Chondrocyte (in vitro differentiated cells): ENCODE measurements around the gene SPATS2L. TPM values are rescaled to one million over a fixed set of nuclear protein-coding genes. Genes with fewer than 3 reads are reported as not detected.

Experiments used
- DNase-seq: peaks from one replicate; pipeline ENCODE4 v3.0.0; 2021; ENCODE audit warnings: mixed read lengths, low spot score
- H3K27ac Mint-ChIP-seq: one replicate; pipeline ENCODE4 v1.8.0; 2021; ENCODE audit warnings: mild to moderate bottlenecking, moderate library complexity, mixed read lengths; ENCODE audit not compliant: unreplicated experiment
- H3K27me3 Mint-ChIP-seq: 2 replicates; pipeline ENCODE4 v1.8.0; 2021; ENCODE audit warnings: low read depth, mixed read lengths
- H3K36me3 Mint-ChIP-seq: 2 replicates; pipeline ENCODE4 v1.8.0; 2021; ENCODE audit warnings: low read depth, mixed read lengths
- H3K4me1 Mint-ChIP-seq: 2 replicates; pipeline ENCODE4 v1.8.0; 2021; ENCODE audit warnings: low read depth, mild to moderate bottlenecking, mixed read lengths
- H3K4me3 Mint-ChIP-seq: one replicate; pipeline ENCODE4 v1.8.0; 2021; ENCODE audit warnings: mild to moderate bottlenecking, moderate library complexity, mixed read lengths; ENCODE audit not compliant: unreplicated experiment
- H3K9me3 Mint-ChIP-seq: 2 replicates; pipeline ENCODE4 v1.8.0; 2021; ENCODE audit warnings: low read depth, mixed read lengths
- total RNA-seq: library from RNA; stranded (reverse); gene quantifications from 3 replicates; pipeline ENCODE4 v1.2.1, GENCODE V29; 2021
- TF ChIP-seq, protein P1 (sequence below): fragments of 200-600 bp; sonication (generic); IDR thresholded peaks from 2 replicates; pipeline ENCODE4 v1.5.0; 2021; ENCODE audit warnings: antibody characterized with exemption, mild to moderate bottlenecking, moderate library complexity

SPATS2L gene
- total RNA-seq, 1 donor from 2014 or later, result 237 TPM

DNA sequence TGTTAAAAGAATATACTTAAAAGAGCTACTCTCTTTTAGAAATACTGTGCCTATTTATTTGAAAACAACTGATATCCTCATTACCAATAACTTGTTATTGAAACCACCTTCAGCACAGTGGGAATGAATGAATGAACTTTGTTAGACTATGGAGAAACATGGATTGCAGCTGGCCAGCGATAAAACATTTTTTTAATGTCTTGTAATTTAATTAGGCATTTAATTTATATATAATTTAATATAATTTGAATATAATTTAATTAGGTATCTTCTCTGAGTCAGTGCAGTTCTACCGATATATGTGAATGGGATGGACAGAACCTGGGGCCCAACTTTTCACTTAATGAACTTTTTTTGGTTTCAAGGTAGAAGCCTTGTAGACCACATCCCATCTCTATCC is 109.0 kb downstream of the SPATS2L start:
- Mint-ChIP-seq H3K27me3 (no peaks in the 10 kb centered on the region), H3K36me3 (peaks cover 24% of the 10 kb centered on the region), H3K4me3 (no peak overlapping the region), H3K27ac (no peak overlapping the region), H3K9me3 (no peaks in the 10 kb centered on the region), H3K4me1 (peaks cover 25% of the 10 kb centered on the region)
- TF ChIP-seq, protein P1, sequence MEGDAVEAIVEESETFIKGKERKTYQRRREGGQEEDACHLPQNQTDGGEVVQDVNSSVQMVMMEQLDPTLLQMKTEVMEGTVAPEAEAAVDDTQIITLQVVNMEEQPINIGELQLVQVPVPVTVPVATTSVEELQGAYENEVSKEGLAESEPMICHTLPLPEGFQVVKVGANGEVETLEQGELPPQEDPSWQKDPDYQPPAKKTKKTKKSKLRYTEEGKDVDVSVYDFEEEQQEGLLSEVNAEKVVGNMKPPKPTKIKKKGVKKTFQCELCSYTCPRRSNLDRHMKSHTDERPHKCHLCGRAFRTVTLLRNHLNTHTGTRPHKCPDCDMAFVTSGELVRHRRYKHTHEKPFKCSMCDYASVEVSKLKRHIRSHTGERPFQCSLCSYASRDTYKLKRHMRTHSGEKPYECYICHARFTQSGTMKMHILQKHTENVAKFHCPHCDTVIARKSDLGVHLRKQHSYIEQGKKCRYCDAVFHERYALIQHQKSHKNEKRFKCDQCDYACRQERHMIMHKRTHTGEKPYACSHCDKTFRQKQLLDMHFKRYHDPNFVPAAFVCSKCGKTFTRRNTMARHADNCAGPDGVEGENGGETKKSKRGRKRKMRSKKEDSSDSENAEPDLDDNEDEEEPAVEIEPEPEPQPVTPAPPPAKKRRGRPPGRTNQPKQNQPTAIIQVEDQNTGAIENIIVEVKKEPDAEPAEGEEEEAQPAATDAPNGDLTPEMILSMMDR, result no peak
- no peak for DNase-seq

DNA sequence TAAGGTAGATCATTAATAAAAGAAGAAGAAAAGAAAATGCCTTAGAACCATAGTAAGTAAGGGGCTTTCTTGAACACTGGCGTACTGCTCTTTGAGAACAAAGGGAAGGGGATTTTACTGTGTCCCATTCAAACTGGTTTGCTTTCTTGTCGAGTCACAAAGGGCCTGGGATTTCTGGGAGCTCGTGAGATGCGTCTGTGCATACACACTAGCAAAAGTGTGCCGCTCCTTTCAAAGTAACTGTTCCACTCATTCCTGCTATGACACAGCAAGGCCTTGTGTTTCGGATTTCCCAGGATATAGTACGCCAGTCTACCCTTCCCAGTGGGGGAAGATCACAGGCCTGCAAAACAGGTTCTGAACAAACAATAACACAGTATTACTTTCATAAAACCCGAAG is 110.4 kb downstream of the SPATS2L start:
- no peak overlapping the region for H3K27ac Mint-ChIP-seq
- no peaks in the 10 kb centered on the region for H3K9me3 Mint-ChIP-seq
- H3K27me3 Mint-ChIP-seq, result no peaks in the 10 kb centered on the region
- no peak overlapping the region for H3K4me3 Mint-ChIP-seq
- TF ChIP-seq, protein P1, result no peak
- peaks cover 31% of the 10 kb centered on the region for H3K36me3 Mint-ChIP-seq
- no peak for DNase-seq
- H3K4me1 Mint-ChIP-seq, result peaks cover 13% of the 10 kb centered on the region

DNA sequence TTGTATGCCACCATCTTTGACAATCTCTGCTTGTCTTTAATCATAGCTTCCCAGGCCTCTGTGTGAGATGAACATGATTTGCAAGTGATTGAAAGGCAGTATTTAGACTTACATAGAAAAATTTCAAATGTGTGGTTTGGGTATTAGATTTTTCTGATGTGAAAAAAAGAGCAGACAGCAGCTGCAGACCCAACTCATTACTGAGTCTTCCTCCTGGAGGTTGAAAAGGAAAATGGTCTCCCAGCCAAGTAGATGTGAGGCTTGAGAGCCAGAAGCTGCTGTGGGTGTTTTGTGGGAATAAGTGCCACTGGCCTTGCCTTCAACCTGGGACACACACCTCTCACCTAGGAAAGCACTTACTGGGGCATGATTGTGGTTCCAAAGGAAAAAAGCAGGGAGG is 110.9 kb downstream of the SPATS2L start:
- H3K4me3 Mint-ChIP-seq, result no peak overlapping the region
- TF ChIP-seq, protein P1, result no peak

DNA sequence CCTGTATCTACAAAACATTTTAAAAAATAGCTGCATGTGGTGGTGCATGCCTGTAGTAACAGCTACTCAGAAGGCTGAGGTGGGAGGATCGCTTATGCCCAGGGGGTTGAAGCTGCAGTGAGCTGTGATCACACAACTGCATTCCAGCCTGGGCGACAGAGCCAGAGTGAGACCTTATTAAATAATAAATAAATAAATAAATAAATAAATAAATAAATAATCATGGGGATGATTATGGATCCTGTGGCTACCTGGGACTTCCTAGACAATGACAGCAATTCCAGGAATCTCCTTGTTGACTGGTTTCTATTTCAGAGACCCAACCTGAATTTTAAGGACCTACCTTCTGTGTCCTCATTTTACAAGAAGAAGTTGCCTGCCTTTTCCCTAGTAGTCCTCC is 111.9 kb downstream of the SPATS2L start:
- Mint-ChIP-seq H3K9me3 (no peaks in the 10 kb centered on the region), H3K4me3 (no peak overlapping the region), H3K27ac (no peak overlapping the region), H3K36me3 (peaks cover 35% of the 10 kb centered on the region), H3K27me3 (no peaks in the 10 kb centered on the region), H3K4me1 (peaks cover 6% of the 10 kb centered on the region)
- TF ChIP-seq, protein P1, result no peak
- no peak for DNase-seq

More for the DNA sequence above, 110.9 kb downstream of the SPATS2L start:
- Mint-ChIP-seq H3K36me3 (peaks cover 31% of the 10 kb centered on the region), H3K27ac (no peak overlapping the region), H3K4me1 (peaks cover 9% of the 10 kb centered on the region), H3K27me3 (no peaks in the 10 kb centered on the region), H3K9me3 (no peaks in the 10 kb centered on the region)
- DNase-seq, result no peak

DNA sequence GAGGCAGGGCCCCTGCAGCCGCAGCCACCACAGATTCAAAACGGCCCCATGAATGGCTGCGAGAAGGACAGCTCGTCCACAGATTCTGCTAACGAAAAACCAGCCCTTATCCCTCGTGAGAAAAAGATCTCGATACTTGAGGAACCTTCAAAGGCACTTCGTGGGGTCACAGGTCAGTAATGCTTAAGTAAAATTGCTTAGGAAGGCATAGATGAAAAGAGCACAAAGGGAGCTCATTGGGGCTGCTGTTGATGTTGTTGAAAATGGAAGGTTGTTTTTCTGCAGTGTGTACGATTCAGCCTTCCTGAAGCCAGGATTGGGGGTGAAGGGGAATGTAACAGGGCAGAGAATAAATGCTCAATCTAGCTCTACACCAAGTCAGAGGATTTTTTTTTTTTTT is 112.8 kb downstream of the SPATS2L start:
- Mint-ChIP-seq H3K27me3 (no peaks in the 10 kb centered on the region), H3K4me1 (peaks cover 5% of the 10 kb centered on the region), H3K36me3 (peaks cover 31% of the 10 kb centered on the region), H3K27ac (peak overlapping the region; percentile 6), H3K4me3 (no peak overlapping the region), H3K9me3 (no peaks in the 10 kb centered on the region)
- DNase-seq, result no peak
- TF ChIP-seq, protein P1, result no peak
